H1 (cell line): ENCODE data around the gene GPR171. TPM values are rescaled to one million over a fixed set of nuclear protein-coding genes. Genes with fewer than 3 reads are reported as not detected.

Experiments
- CTCF ChIA-PET: fragments of 300-600 bp; sonication (Branson Sonifier 250); formaldehyde crosslinking; loops from one replicate; lab custom pipeline; 2021; ENCODE audit not compliant: partially characterized antibody; lab: Charles Lee
- POLR2A ChIA-PET: fragments of 300-600 bp; sonication (Branson Sonifier 250); formaldehyde crosslinking; loops from one replicate; lab custom pipeline; 2021; ENCODE audit warnings: inconsistent platforms; ENCODE audit not compliant: partially characterized antibody; lab: Charles Lee
- DNase-seq, 2 experiments: peaks; one replicate each; pipeline versions ENCODE4 v3.0.0 to v3.0.0-alpha.2; 2010 to 2022; ENCODE audit warnings: low spot score in 2 of 2, low read depth in 1 of 2, mixed read lengths in 1 of 2
- FAIRE-seq: peaks from 2 replicates; lab custom pipeline; 2011; peaks lifted over from hg19 to GRCh38; lab: Jason Lieb, UNC
- H2AFZ ChIP-seq: 2 replicates; pipeline ENCODE4 v1.8.1; 2012; ENCODE audit warnings: low read length, inconsistent platforms
- H2AK5ac ChIP-seq: 2 replicates; pipeline ENCODE4 v1.6.1; 2013; ENCODE audit warnings: low read depth, low read length
- H2BK120ac ChIP-seq: replicated peaks from 2 replicates; pipeline ENCODE3; 2013; ENCODE audit warnings: low read depth, low read length, inconsistent platforms
- H2BK12ac ChIP-seq: 2 replicates; pipeline ENCODE4 v1.6.1; 2013; ENCODE audit warnings: low read depth, low read length
- H2BK15ac ChIP-seq: 2 replicates; pipeline ENCODE4 v1.6.1; 2013; ENCODE audit warnings: low read length
- H2BK20ac ChIP-seq: 2 replicates; pipeline ENCODE4 v1.6.1; 2013; ENCODE audit warnings: low read length
- H2BK5ac ChIP-seq: 2 replicates; pipeline ENCODE4 v1.6.1; 2013; ENCODE audit warnings: low read depth, low read length
- H3K14ac ChIP-seq: 2 replicates; pipeline ENCODE4 v1.6.1; 2013; ENCODE audit warnings: inconsistent platforms; ENCODE audit not compliant: insufficient read length
- H3K18ac ChIP-seq: 2 replicates; pipeline ENCODE4 v1.6.1; 2013; ENCODE audit warnings: low read length; ENCODE audit errors: extremely low read depth
- H3K23ac ChIP-seq: 2 replicates; pipeline ENCODE4 v1.6.1; 2013; ENCODE audit warnings: inconsistent platforms; ENCODE audit not compliant: insufficient read length
- H3K23me2 ChIP-seq: 2 replicates; pipeline ENCODE4 v1.6.1; 2013; ENCODE audit warnings: low read depth, low read length
- H3K27ac ChIP-seq: 2 replicates; pipeline ENCODE4 v1.6.1; 2011; ENCODE audit warnings: low read depth, low read length, inconsistent platforms
- H3K27me3 ChIP-seq, 4 experiments: replicated peaks in 1 of 4; 1 replicate in 1 of 4; 2 replicates in 3 of 4; pipeline versions ENCODE4 v1.6.1 to v1.8.1; 2011 to 2013; ENCODE audit warnings: low read length in 3 of 4, mild to moderate bottlenecking in 3 of 4, inconsistent platforms in 2 of 4, mixed read lengths in 2 of 4, moderate library complexity in 1 of 4; ENCODE audit not compliant: control insufficient read depth in 3 of 4, insufficient read depth in 3 of 4; ENCODE audit errors: extremely low read depth in 1 of 4
- H3K36me3 ChIP-seq, 4 experiments: 2 replicates each; pipeline versions ENCODE4 v1.6.1 to v1.8.1; 2011 to 2013; ENCODE audit warnings: mild to moderate bottlenecking in 4 of 4, low read length in 3 of 4, moderate library complexity in 2 of 4, control low read depth in 1 of 4, inconsistent platforms in 1 of 4; ENCODE audit not compliant: insufficient read depth in 4 of 4, control insufficient read depth in 2 of 4
- H3K4ac ChIP-seq: replicated peaks from 2 replicates; pipeline ENCODE3; 2013; ENCODE audit warnings: low read length, low read depth, mixed read lengths, inconsistent platforms; ENCODE audit not compliant: insufficient read length
- H3K4me1 ChIP-seq, 4 experiments: replicated peaks in 1 of 4; 1 replicate in 1 of 4; 2 replicates in 3 of 4; pipeline versions ENCODE4 v1.6.1 to v1.8.1; 2011 to 2013; ENCODE audit warnings: low read length in 3 of 4, inconsistent platforms in 2 of 4, mixed read lengths in 1 of 4; ENCODE audit not compliant: insufficient read depth in 4 of 4, control insufficient read depth in 3 of 4
- H3K4me2 ChIP-seq, 2 experiments: 2 replicates each; pipeline versions ENCODE4 v1.6.1 to v1.8.1; 2011 to 2013; ENCODE audit warnings: low read depth in 2 of 2, low read length in 2 of 2, control low read depth in 1 of 2, inconsistent platforms in 1 of 2, mild to moderate bottlenecking in 1 of 2; ENCODE audit not compliant: insufficient read depth in 1 of 2
- H3K4me3 ChIP-seq, 4 experiments: fragments of 200-600, 300-600 bp in 1 of 4; sonication (generic), shearing (Covaris generic), sonication (Bioruptor Twin) in 1 of 4; 2 replicates each; pipeline versions ENCODE4 v1.5.1 to v1.8.1; 2011 to 2016; ENCODE audit warnings: low read length in 4 of 4, low read depth in 3 of 4, control low read depth in 2 of 4, inconsistent platforms in 2 of 4, mild to moderate bottlenecking in 2 of 4, mixed read lengths in 1 of 4, moderate library complexity in 1 of 4; ENCODE audit not compliant: insufficient read depth in 2 of 4; ENCODE audit errors: extremely low read depth in 1 of 4
- H3K56ac ChIP-seq: replicated peaks from 2 replicates; pipeline ENCODE3; 2013; ENCODE audit warnings: low read depth, mild to moderate bottlenecking, mixed read lengths, low read length, inconsistent platforms; ENCODE audit not compliant: insufficient read length
- H3K79me1 ChIP-seq: 2 replicates; pipeline ENCODE4 v1.6.1; 2013; ENCODE audit warnings: low read depth, low read length, control low read depth
- H3K79me2 ChIP-seq, 2 experiments: 2 replicates each; pipeline versions ENCODE4 v1.6.1 to v1.8.1; 2012 to 2013; ENCODE audit warnings: low read length in 2 of 2, mild to moderate bottlenecking in 2 of 2, inconsistent platforms in 1 of 2; ENCODE audit not compliant: insufficient read depth in 2 of 2, control insufficient read depth in 1 of 2
- H3K9ac ChIP-seq, 4 experiments: replicated peaks in 1 of 4; 1 replicate in 1 of 4; 2 replicates in 3 of 4; pipeline versions ENCODE4 v1.6.1 to v1.8.1; 2011 to 2013; ENCODE audit warnings: low read depth in 3 of 4, low read length in 3 of 4, control low read depth in 2 of 4, mild to moderate bottlenecking in 2 of 4, moderate library complexity in 2 of 4, inconsistent platforms in 1 of 4; ENCODE audit errors: extremely low read depth in 1 of 4
- H3K9me3 ChIP-seq, 2 experiments: 2 replicates each; pipeline versions ENCODE4 v1.6.1 to v1.8.1; 2012 to 2013; ENCODE audit warnings: mild to moderate bottlenecking in 2 of 2, moderate library complexity in 2 of 2, control low read depth in 1 of 2, inconsistent platforms in 1 of 2, low read depth in 1 of 2, low read length in 1 of 2, mixed read lengths in 1 of 2; ENCODE audit not compliant: insufficient read depth in 2 of 2
- H4K20me1 ChIP-seq, 2 experiments: replicated peaks in 1 of 2; 2 replicates each; pipeline versions ENCODE3 to v1.8.1; 2011 to 2013; ENCODE audit warnings: inconsistent platforms in 2 of 2, low read length in 2 of 2, mild to moderate bottlenecking in 1 of 2; ENCODE audit not compliant: insufficient read depth in 2 of 2, control insufficient read depth in 1 of 2
- H4K5ac ChIP-seq: 2 replicates; pipeline ENCODE4 v1.6.1; 2013; ENCODE audit warnings: low read length, low read depth, mixed read lengths, inconsistent platforms; ENCODE audit not compliant: insufficient read length
- H4K8ac ChIP-seq: 2 replicates; pipeline ENCODE4 v1.8.0; 2013; ENCODE audit warnings: mild to moderate bottlenecking, moderate library complexity, low read length, inconsistent platforms; ENCODE audit not compliant: insufficient read depth; ENCODE audit errors: extremely low read depth
- H4K91ac ChIP-seq: replicated peaks from 2 replicates; pipeline ENCODE3; 2013; ENCODE audit warnings: low read length, mixed read lengths, inconsistent platforms; ENCODE audit not compliant: insufficient read length
- CHD2 ChIP-seq: IDR thresholded peaks from 2 replicates; pipeline ENCODE4 v1.6.1; 2012; ENCODE audit warnings: low read length, improper control_type of control experiment
- GTF2F1 ChIP-seq: IDR thresholded peaks from 2 replicates; pipeline ENCODE4 v1.6.1; 2012; ENCODE audit warnings: low read depth, low read length, improper control_type of control experiment, borderline replicate concordance
- JUN ChIP-seq: IDR thresholded peaks from 2 replicates; pipeline ENCODE4 v1.6.1; 2011; ENCODE audit warnings: low read depth, mild to moderate bottlenecking, improper control_type of control experiment, low read length
- WGBS, 2 experiments: shearing (Covaris generic) in 1 of 2; methylation state at CpG; one replicate each; pipeline versions ENCODE4 v1.1.6 to v1.1.7; 2013 to 2015; ENCODE audit warnings: low lambda C conversion rate in 2 of 2, mixed read lengths in 2 of 2, inconsistent platforms in 1 of 2, low coverage in 1 of 2, missing lambda C conversion rate in 1 of 2; ENCODE audit not compliant: insufficient replicate concordance in 2 of 2, insufficient coverage in 1 of 2, insufficient read length in 1 of 2; ENCODE audit errors: extremely low coverage in 1 of 2, missing lambda C conversion rate in 1 of 2; 5-methylcytosine and 5-hydroxymethylcytosine counted together
- polyA plus RNA-seq, 7 experiments: library from polyadenylated mRNA; depleted of rRNA in 3 of 7; stranded (reverse) in 5 of 7; unstranded in 2 of 7; fragments of >200 nt in 5 of 7; fragments of 200-250 nt in 2 of 7; gene quantifications; 1 replicate in 5 of 7; 2 replicates in 1 of 7; 4 replicates in 1 of 7; pipeline versions ENCODE4 v1.2.1 to v1.2.3, GENCODE V29; 2011 to 2013; ENCODE audit warnings: missing spikeins in 2 of 7, mixed read lengths in 2 of 7
- total RNA-seq: library from RNA; stranded (reverse); fragmentation: NEBNext Ultra II Directional; extraction: Animal tissue kit (Norgen Biotek cat#: 25700); gene quantifications from 2 replicates; pipeline ENCODE4 v1.2.1, GENCODE V29; 2021

The GPR171 gene
- total and polyA plus RNA-seq, 2 of the 8 experiments (the other 6 are each of a cell fraction or from before 2014, with no cell fraction given) = not detected

DNA sequence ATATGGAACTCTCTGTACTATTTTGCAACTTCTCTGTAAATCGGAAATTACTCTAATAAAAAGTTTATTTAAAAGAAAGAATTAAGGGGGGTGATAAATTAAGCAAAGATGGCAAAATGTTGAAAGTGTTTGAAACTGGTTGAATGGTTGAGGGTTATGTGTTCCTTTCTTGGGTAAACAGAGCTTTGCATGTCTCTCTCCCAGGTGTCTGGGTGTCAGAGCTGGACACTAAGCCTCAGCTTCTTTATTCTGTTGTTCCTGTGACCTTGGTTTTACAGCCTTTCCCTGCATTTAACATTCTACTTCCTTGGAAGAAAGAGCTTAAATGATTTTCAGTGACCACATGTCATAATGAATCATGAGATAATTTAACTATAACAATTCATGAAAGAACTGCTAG lies 7.2 kb downstream of the GPR171 start:
- no peak overlapping the region for H4K8ac ChIP-seq
- H3K27ac ChIP-seq = no peak overlapping the region
- H4K91ac ChIP-seq = no peak overlapping the region
- no peak overlapping the region for H2BK20ac ChIP-seq
- H3K56ac ChIP-seq = no peak overlapping the region
- H3K4ac ChIP-seq = no peak overlapping the region
- H2BK15ac ChIP-seq = no peak overlapping the region
- H2BK5ac ChIP-seq = no peak overlapping the region
- H3K4me1 ChIP-seq = no peaks in the 10 kb centered on the region
- no peak overlapping the region for H3K4me2 ChIP-seq
- FAIRE-seq (no peak), DNase-seq (no peak)
- no peaks in the 10 kb centered on the region for H3K23me2 ChIP-seq
- H3K4me3 ChIP-seq = no peak overlapping the region
- H2AK5ac ChIP-seq = no peak overlapping the region
- H3K9ac ChIP-seq = no peak overlapping the region
- ChIA-PET CTCF (interaction anchor here (0.9 to 4.4 kb wide), 3 partner anchors 13 to 32 kb away, joined by 4 to 18 read pairs (median 4); no protein-coding TSS in a partner anchor), POLR2A (no interaction called here)
- no peaks in the 10 kb centered on the region for H3K79me1 ChIP-seq
- TF ChIP-seq GTF2F1 = no peak
- TF ChIP-seq JUN = no peak
- no peak for TF ChIP-seq CHD2
- no peak overlapping the region for H3K23ac ChIP-seq
- no peak overlapping the region for H2BK120ac ChIP-seq
- H4K20me1 ChIP-seq = no peaks in the 10 kb centered on the region
- H3K27me3 ChIP-seq = no peaks in the 10 kb centered on the region
- WGBS, 2 experiments = 95% methylated on average over 1 of the region's 1 CpG; no CpG with 5 or more reads in 1 of the 2 experiments
- H3K14ac ChIP-seq = no peak overlapping the region
- H3K9me3 ChIP-seq = no peaks in the 10 kb centered on the region
- H3K18ac ChIP-seq = no peak overlapping the region
- H4K5ac ChIP-seq = no peak overlapping the region
- H3K79me2 ChIP-seq = no peaks in the 10 kb centered on the region
- peaks cover 0 to 4% (median under 1%) of the 10 kb centered on the region in 4 experiments; a peak in 4 of 8 replicates for H3K36me3 ChIP-seq
- H2BK12ac ChIP-seq = no peak overlapping the region
- H2AFZ ChIP-seq = no peak overlapping the region
